Ecto neural progenitor cell (in vitro differentiated cells): ENCODE results near the gene BRCA1.
"Not testable (repeated sequence)": the region's sequence is repeated elsewhere in the genome, so short reads cannot be mapped to it uniquely, and the experiment has no call there.

Experiments used
- DNase-seq: peaks from one replicate; pipeline ENCODE4 v3.0.0-alpha.2; 2018; ENCODE audit warnings: low spot score

BRCA1 gene

DNA sequence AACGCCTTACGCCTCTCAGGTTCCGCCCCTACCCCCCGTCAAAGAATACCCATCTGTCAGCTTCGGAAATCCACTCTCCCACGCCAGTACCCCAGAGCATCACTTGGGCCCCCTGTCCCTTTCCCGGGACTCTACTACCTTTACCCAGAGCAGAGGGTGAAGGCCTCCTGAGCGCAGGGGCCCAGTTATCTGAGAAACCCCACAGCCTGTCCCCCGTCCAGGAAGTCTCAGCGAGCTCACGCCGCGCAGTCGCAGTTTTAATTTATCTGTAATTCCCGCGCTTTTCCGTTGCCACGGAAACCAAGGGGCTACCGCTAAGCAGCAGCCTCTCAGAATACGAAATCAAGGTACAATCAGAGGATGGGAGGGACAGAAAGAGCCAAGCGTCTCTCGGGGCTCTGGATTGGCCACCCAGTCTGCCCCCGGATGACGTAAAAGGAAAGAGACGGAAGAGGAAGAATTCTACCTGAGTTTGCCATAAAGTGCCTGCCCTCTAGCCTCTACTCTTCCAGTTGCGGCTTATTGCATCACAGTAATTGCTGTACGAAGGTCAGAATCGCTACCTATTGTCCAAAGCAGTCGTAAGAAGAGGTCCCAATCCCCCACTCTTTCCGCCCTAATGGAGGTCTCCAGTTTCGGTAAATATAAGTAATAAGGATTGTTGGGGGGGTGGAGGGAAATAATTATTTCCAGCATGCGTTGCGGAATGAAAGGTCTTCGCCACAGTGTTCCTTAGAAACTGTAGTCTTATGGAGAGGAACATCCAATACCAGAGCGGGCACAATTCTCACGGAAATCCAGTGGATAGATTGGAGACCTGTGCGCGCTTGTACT, at the start of gene BRCA1:
TSS of gene BRCA1 (minus strand) at position 232 of the 834 bp plus-strand sequence. CDS start 1,268 bp downstream, outside the sequence.
- peak; percentile 98 for DNase-seq

DNA sequence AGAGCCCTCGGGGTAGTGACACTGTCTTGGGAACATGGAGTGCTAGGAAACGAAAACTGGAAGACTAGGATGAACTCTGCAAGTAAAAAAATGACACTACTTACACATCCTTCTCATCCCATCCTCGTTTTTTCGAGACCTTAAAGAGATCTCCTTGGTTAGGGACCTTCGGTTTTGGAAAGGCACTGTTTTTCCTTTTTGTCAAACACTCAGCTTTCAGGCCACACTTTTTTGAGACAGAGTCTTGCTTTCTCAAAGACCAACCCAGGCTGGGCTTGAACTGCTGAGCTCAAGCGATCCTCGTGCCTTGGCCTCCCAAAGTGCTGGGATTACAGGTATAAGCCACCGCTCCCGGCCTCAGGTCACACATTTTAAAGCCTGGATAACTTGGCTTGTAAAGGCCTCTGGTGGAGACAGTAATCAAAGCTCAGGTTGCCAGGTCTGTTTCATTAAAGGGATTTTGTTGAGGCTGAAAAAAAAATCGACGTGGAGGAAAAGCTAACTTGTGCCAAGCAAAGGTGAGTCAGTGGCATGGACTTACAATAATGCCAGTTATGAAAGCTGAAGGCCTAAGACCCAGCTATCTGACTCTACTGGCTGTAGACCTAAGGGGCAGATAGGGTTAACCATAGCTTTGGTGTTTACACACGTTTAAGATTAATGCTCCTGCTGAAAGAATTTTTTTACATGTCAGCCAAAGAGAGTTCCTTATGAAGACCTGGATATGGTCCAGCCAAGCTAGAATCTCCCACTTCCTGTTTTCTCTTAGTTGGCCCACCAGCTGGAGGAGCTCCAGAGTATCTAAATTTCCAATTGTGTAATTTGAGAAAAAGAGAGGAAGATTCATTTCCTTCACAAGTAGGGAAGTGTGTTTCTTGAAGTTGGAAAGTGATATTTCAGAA, 46.7 kb upstream of the BRCA1 start:
- DNase-seq, result no peak

DNA sequence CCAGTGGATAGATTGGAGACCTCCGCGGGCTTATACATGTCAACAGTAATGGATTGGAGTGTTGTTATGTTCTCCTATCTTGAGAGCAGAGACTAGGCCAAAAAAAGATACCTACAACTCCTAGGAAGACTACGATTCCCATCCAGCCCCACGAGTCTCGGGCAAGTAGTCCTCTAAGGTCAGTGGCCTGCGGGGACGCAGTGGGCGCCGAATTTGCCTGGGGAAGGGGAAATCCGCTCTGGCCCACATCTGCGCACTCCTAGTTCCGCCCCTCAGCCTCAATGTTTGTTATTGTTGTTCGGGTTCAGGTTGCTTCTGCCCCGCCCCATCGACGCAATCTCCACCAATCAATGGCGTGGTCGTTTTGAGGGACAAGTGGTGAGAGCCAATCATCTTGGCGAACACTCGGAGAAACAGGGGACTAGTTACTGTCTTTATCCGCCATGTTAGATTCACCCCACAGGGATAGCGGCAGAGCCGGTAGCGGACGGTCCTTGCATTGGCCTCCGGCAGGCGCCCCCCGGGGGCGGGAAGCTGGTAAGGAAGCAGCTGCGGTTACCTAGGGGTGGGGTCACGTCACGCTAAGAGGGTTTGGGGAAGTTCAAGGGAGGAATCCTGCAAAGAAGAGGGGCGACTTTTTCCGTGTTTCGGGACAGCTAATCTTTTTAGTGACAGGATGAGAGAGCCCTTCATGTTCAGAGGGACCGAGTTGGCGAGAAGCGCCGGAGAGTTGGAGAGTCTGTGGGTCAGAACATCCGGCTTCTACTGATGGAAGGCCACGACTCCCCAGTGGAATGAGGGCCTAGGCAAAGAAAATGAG, 45.8 kb upstream of the BRCA1 start, which contains the start of gene NBR1:
TSS of gene NBR1 (plus strand) at position 449 of the 820 bp plus-strand sequence. CDS start 4,586 bp downstream, outside the sequence.
- DNase-seq, result peak; percentile 99

DNA sequence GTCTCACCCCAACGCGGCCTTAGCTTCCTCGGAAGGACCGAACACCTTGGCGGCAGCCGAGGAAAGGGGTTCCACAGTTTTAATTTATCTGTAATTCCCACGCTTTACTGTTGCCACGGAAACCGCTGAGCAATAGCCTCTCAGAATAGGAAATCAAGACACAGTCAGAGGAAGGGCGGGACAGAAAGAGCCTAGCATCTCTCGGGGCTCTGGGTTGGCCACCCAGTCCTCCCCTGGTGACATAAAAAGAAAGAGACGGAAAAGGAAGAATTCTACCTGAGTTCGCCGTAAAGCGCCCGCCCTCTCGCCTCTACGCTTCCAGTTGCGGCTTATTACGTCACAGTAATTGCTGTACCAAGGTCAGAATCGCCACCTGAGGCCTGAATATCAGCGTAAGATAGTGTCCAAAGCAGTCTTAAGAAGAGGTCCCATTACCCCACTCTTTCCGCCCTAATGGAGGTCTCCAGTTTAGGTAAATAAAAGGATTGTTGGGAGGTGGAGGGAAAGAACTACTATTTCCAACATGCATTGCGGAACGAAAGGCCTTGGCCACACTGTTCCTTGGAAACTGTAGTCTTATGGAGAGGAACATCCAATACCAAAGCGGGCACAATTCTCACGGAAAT, 45.1 kb upstream of the BRCA1 start:
- peak; percentile 89 for DNase-seq

DNA sequence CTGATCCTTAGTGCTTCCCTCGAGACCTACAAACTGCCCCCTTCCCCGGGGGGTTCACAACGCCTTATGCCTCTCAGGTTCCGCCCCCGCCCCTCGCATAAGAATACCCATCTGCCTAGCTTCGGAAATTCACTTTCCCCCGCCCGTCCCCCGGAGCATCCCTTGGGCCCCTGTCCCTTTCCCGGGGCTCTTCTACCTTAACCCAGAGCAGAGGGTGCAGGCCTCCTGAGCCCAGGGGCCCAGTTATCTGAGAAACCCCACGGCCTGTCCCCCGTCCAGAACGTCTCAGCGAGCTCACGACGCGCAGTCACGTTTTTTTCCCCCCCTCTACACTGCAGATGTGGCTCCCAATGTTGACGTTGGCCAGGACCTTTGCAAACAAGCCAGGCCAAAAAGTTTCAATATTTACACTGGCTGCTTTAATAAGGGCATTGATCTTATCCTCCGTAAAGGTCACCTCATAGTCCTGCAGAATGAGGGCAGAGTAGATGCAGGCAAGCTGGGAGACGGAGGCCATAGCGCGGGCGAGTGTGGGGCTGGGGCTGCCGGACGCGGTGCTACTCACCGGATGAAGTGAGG, 44.5 kb upstream of the BRCA1 start:
- DNase-seq, result peak; percentile 63

DNA sequence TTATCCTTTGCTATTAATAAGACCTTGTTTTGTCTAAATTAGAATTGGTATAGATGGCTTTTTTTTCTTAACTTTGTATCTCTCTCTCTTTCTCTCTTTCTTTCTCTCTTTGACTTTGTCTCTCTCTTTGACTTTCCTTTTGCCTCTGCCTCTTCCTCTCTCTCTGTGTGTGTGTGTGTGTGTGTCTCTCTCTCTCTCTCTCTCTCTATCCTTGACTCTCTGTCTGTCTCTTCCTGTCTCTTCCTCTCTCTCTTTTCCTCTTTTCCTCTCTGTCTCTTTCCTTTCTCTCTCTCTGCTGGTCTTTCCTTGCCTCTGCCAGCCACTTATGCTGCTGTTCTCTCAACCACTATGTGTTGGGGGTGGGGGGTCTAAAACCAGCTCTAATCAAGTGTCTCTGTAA, 40.8 kb upstream of the BRCA1 start:
- not testable (repeated sequence) for DNase-seq

DNA sequence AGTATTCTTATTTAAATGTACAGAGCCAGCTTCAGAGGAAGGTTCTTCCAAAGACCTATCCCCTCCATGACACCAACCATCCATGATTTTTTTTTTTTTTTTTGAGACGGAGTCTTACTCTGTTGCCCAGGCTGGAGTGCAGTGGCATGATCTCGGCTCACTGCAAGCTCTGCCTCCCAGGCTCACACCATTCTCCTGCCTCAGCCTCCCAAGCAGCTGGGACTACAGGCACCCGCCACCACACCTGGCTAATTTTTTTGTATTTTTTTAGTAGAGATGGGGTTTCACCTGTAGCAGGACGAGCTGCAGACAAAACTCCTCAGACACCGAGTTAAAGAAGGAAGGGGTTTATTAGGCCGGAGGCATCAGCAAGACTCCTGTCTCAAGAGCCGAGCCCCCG, 34.8 kb upstream of the BRCA1 start:
- DNase-seq, result not testable (repeated sequence)

DNA sequence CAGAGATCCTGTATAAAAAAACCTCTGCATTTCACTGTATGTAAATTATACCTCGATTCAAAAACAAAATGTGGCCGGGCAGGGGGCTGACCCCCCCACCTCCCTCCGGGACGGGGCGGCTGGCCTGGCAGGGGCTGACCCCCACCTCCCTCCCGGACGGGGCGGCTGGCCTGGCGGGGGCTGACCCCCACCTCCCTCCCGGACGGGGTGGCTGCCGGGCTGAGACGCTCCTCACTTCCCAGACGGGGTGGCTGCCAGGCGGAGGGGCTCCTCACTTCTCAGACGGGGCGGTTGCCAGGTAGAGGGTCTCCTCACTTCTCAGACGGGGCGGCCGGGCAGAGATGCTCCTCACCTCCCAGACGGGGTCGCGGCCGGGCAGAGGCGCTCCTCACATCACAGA, 34.1 kb upstream of the BRCA1 start:
- DNase-seq, result not testable (repeated sequence)

DNA sequence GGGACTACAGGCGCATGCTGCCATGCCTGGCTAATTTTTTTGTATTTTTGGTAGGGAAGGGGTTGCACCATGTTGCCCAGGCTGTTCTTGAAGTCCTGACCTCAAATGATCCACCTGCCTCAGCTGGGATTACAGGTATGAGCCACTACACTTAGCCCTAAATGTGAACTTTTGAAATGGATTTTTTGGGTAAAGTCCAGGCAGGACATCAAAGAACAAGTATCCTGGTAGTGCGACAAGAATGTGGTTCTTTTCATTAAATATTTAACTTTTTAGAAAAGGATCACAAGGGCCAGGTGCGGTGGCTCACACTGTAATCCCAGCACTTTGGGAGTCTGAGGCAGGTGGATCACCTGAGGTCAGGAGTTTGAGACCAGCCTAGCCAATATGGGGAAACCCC, 30.5 kb upstream of the BRCA1 start:
- DNase-seq, result no peak

DNA sequence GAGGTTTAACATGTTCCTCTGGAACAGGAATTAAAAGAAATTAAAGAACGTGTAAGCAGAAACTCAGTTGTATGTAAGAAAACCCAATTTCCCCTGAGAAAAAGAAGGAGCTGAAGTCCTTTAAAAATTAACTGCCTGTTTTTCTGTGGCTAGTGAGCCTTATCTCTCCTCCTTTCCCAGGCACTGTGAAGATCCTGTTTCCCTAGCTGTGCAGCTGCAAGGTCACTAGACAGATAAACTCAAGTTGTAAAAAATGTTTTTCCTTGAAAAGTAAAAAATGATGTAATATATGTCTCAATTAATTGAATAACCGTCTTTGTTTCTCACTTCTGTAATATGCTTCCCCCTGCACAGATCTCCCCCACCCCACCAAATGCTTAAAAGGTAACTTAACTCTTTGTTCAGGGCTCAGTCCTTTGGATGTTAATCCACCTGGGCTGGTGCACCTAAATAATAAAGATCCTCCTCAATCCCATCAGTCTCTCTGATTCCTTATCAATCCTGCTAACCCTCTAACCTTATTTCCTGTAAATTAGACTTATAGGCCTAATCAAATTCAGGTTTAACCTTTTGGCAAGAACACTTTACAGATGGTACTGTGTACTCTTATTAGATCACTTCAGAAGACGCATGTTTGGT, 28.2 kb upstream of the BRCA1 start:
- not testable (repeated sequence) for DNase-seq

DNA sequence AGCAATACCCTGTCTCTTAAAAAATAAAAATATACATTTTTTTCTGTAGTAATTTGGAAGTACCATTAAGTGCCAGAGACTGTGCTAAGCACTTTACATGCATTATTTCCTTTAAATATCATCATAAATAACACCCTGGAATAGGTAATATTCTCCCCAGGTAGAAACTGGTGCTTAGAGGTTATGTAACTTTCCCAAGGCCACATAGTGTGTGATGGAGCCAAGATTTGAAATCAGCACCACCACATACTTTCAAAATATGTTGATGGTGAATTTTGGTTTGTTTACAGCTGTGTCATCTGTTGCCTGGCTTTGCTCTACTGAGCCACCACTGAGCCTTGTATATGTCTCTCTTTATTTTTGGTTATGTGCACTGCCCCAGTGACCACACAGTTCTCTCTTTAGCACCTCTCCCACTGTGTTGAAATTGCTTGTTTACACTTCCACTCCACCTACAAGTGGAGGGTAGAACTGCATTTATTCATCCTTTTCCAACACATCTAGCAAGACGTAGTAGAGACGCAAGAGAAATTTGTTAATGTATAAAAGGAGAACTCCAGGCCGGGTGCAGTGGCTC, 26.8 kb upstream of the BRCA1 start:
- no peak for DNase-seq

DNA sequence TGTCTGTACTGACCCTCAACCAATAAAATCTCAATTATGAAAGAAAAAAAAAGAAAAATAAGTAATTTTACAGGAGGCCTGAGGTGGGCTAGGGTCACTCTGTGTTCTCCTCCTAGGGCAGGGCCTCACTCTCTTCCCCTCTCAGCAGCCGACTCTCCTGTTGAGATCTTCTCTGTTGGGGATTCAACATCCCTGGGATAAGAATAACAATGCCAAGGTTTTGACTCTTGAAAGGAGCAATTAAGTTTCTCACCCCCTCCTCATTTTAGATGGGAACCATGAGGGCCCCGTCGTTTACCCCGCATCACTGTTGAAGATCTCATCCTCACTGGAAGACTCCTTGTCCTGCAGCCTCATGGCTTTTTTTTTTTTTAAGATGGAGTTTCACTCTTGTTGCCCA, 21.5 kb upstream of the BRCA1 start:
- no peak for DNase-seq

DNA sequence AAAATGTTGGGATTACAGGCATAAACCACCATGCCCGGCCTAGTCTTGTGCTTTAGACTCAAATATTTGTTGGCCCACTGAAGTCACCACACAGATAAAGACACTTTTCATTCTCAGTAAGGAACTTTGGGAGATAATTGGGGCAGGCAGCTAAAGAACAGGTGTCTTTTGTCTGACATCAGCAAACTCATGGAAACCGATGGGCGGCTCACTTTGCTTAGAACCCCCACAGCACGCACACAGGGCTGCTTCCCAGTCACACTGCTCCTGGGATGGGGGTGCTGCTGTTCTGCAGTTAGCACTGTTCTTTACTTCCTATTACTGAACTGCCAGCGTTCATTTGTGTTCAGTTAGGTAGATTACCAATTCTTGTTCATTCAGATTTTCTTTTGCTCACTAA, 18.0 kb upstream of the BRCA1 start:
- no peak for DNase-seq

DNA sequence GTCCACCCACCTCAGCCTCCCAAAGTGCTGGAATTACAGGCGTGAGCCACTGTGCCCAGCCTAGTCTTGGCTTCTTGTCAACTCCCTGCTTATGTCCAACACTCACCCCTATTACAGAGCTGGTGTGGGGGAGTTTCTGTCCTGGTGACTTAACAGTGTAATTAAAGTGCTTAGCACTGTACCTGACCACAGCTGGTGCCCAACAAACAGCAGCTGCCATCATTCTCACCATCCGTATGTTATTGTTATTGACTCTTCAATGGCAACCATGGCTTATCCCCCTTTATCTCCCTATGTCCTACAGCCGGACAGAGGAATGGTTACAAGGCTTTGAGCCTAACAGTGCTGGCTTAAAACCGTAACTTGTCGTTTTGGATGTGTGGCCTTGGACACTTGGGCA, 17.0 kb upstream of the BRCA1 start:
- DNase-seq, result no peak

DNA sequence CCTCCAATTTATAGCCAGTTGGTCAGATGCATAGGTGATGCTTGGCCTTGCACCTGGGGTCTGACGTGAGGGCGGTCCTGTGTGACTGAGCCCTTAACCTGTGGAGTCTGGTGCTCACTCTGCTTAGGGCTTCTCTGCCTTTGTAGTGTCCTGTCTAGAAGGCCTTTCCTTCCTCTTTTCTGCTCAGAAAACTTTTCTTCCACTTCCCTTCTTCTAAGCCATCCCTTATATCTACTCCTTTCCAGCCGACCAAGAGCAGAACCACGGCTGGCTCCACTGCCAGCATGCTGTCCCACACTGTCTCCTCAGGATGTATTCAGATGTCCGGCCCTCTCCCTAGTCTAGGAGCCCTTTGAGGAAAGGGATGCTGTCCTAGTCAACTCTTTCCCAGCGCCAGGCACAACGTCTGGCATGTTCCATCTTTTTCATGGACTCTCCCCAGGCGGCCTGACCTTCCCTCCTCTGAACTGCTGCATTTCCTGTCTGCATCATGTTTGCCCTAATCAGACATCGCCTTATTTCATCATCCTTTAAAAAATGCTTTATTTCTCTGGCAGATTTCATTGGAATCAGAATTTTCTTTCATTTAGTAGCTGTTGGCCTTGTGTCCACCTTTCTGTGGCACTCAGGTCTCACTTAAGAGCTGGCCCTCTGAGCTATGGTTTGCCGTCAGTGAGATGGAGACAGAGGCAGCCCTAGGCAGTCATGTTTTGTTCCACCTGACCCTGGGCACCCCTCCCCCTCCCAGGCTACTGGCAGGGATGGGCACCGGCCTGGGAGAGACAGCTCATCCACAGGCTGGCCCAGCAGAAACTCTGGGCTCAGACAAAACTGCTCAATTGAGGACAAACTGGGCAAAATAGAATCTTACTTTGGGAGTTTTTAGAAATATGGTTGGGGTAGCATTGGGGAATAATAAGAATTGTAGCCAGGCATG, 15.5 kb upstream of the BRCA1 start:
- DNase-seq, result peak; percentile 13

DNA sequence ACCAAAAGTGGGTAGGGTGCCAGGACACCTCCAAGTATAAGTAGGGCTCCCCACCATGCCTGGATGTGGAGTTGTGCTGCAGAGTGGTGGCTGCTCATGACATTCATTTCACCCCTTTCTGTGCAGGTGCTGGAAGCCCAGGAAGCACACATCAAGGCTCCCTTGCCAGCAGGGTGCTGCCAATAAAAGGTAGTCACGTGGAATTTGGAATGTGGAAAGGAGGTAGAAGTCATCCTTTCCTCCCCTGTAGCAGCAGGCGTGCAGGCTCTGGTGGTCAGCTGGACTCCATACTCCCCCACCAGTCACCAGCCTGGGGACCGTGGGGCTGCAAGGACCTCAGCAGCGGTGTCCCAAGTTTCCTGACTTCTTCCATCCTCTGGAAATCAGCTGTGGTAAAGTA, 13.4 kb upstream of the BRCA1 start:
- DNase-seq, result not testable (repeated sequence)

DNA sequence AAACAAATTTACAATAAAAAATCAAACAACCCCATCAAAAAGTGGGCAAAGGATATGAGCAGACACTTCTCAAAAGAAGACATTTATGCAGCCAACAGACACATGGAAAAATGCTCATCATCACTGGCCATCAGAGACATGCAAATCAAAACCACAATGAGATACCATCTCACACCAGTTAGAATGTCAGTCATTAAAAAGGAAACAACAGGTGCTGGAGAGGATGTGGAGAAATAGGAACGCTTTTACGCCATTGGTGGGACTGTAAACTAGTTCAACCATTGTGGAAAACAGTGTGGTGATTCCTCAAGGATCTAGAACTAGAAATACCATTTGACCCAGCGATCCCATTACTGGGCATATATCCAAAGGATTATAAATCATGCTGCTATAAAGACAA, 11.4 kb upstream of the BRCA1 start:
- DNase-seq, result not testable (repeated sequence)

DNA sequence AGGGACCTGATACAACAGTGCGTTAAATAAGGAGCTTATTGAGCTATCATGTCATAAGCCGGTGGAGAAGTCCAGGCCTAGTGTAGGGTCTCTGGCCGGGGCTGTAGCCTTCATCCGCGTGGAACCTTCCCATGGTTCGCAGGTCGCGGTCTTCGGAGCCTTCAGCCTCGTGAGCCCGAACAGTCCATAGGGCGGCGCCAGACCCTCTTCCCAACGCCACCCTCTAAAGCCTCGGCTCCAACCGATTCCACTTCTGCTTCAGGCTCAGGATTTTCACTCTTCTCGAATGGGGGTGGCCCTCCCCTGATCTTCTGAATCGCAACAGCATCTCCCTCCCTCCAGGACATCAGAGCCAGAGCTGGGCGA, 10.3 kb upstream of the BRCA1 start:
- no peak for DNase-seq

DNA sequence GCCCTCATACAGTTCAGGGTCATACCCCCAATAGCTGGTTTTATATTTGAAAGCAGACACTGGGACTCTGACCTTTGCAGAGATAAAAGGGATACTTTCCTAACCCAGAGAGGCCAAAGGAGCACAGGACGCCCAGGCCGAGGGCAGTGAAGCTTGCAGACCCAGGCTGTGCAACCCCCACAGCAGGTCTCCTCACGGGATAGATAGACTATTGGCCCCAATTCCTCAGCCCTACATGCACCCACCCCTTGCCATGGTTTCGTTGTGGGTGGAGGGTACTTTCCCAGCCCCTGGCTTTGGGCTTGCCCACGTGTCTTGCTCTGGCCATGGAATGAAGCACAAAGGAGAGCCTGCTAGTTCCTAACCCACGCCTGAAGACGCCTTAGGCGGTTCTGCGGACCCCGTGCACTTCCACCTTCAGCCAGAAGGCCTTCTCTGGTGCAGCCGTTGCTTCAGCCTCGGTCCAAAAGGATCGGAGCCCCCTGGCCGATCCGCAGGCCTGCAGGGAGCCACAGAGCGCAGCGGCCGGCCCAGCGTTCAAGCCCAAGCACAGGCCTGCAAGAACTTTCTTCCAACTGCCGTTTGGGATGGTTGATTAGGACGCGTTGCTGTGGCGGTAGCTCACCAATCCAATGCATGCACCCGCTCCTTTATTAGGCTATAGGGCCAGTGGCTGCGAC, 9.8 kb upstream of the BRCA1 start:
- no peak for DNase-seq
